HCT116 (cell line): ENCODE results near the gene SGMS1. TPM values are rescaled to one million over a fixed set of nuclear protein-coding genes. Genes with fewer than 3 reads are reported as not detected.

ENCODE experiments used
- ATAC-seq: fragments of 200-7000 bp; cut with Tn5 transposase; 2 replicates; pipeline ENCODE4 v1.9.1; 2020; ENCODE audit warnings: mild to moderate bottlenecking, moderate library complexity
- BruUV-seq: library from RNA; stranded (reverse); fragments of 400-500 nt; replicated peaks from 2 replicates; lab custom pipeline; 2021; lab: Mats Ljungman, UMichigan
- CTCF ChIA-PET: fragments of 300-600 bp; sonication (Branson Sonifier 250); formaldehyde crosslinking; loops from one replicate; lab custom pipeline; 2021; ENCODE audit warnings: antibody characterized with exemption; lab: Charles Lee
- POLR2A ChIA-PET: fragments of 300-600, 350-600 bp; sonication (Branson Sonifier 250); formaldehyde crosslinking; loops from one replicate; lab custom pipeline; 2021; ENCODE audit warnings: antibody characterized with exemption; lab: Charles Lee
- RAD21 ChIA-PET, 2 experiments: fragments of 300-600 bp; sonication (Branson Sonifier 250); formaldehyde crosslinking; loops; one replicate each; lab custom pipeline; 2023; ENCODE audit warnings: low total read pairs in 2 of 2; ENCODE audit not compliant: uncharacterized antibody in 2 of 2, unreplicated experiment in 2 of 2, low non-redundant PET in 1 of 2; lab: Charles Lee
- DNase-seq: peaks from one replicate; pipeline ENCODE4 v3.0.0-alpha.2; 2010; ENCODE audit warnings: low read depth, low spot score
- H2AFZ ChIP-seq: fragments of 200-600 bp; shearing (Covaris generic), sonication (generic); 2 replicates; pipeline ENCODE4 v1.6.1; 2017; ENCODE audit warnings: low read depth, mixed run types, mixed read lengths, antibody characterized with exemption, low read length; ENCODE audit not compliant: poor library complexity, severe bottlenecking
- H3K27ac ChIP-seq: 2 replicates; pipeline ENCODE4 v1.5.1; 2012; ENCODE audit warnings: low read depth, low read length
- H3K27me3 ChIP-seq: fragments of 200-600 bp; sonication (generic); 2 replicates; pipeline ENCODE4 v1.6.1; 2016; ENCODE audit warnings: mixed run types, low read length, mixed read lengths; ENCODE audit not compliant: insufficient read depth
- H3K36me3 ChIP-seq, 2 experiments: fragments of 200-500 bp in 1 of 2; fragments of 200-600 bp in 1 of 2; sonication (Bioruptor generic) in 1 of 2; sonication (generic) in 1 of 2; 2 replicates each; pipeline versions ENCODE4 v1.5.1 to v1.6.1; 2014 to 2016; ENCODE audit warnings: low read length in 2 of 2, inconsistent platforms in 1 of 2, mixed read lengths in 1 of 2, mixed run types in 1 of 2; ENCODE audit not compliant: insufficient read depth in 2 of 2, control insufficient read depth in 1 of 2
- H3K4me1 ChIP-seq, 2 experiments: fragments of 200-600 bp in 1 of 2; sonication (generic) in 1 of 2; 2 replicates each; pipeline versions ENCODE4 v1.5.1 to v1.6.1; 2012 to 2017; ENCODE audit warnings: low read length in 2 of 2, inconsistent platforms in 1 of 2, mild to moderate bottlenecking in 1 of 2, mixed read lengths in 1 of 2, mixed run types in 1 of 2, moderate library complexity in 1 of 2; ENCODE audit not compliant: insufficient read depth in 2 of 2, control insufficient read depth in 1 of 2
- H3K4me2 ChIP-seq: fragments of 200-600 bp; sonication (generic); 2 replicates; pipeline ENCODE4 v1.6.1; 2017; ENCODE audit warnings: mixed run types, low read length, mixed read lengths
- H3K4me3 ChIP-seq, 2 experiments: fragments of 200-600 bp in 1 of 2; sonication (generic) in 1 of 2; replicated peaks in 1 of 2; 2 replicates each; pipeline ENCODE4 v1.5.1; 2011 to 2016; ENCODE audit warnings: low read length in 2 of 2, control low read depth in 1 of 2, low read depth in 1 of 2, mild to moderate bottlenecking in 1 of 2, mixed read lengths in 1 of 2, mixed run types in 1 of 2
- H3K79me2 ChIP-seq: fragments of 200-600 bp; sonication (generic); 2 replicates; pipeline ENCODE4 v1.6.1; 2017; ENCODE audit warnings: mild to moderate bottlenecking, mixed run types, low read length, moderate library complexity, mixed read lengths; ENCODE audit not compliant: insufficient read depth
- H3K9ac ChIP-seq: fragments of 200-600 bp; sonication (generic); 2 replicates; pipeline ENCODE4 v1.6.1; 2016; ENCODE audit warnings: low read length, mixed read lengths
- H3K9me2 ChIP-seq: fragments of 200-600 bp; sonication (generic), shearing (Covaris generic); 2 replicates; pipeline ENCODE4 v1.6.1; 2017; ENCODE audit warnings: mixed run types, mild to moderate bottlenecking, moderate library complexity; ENCODE audit not compliant: insufficient read depth
- H3K9me3 ChIP-seq, 2 experiments: fragments of 200-500 bp in 1 of 2; fragments of 200-600 bp in 1 of 2; sonication (Bioruptor generic) in 1 of 2; sonication (generic) in 1 of 2; 2 replicates each; pipeline ENCODE4 v1.6.1; 2014 to 2017; ENCODE audit warnings: low read length in 2 of 2, mixed read lengths in 2 of 2, inconsistent platforms in 1 of 2, low read depth in 1 of 2, mild to moderate bottlenecking in 1 of 2, mixed run types in 1 of 2, moderate library complexity in 1 of 2; ENCODE audit not compliant: control insufficient read depth in 1 of 2, insufficient read depth in 1 of 2
- H4K20me1 ChIP-seq: fragments of 200-600 bp; sonication (generic), shearing (Covaris generic); 2 replicates; pipeline ENCODE4 v1.6.1; 2017; ENCODE audit warnings: mixed run types, mild to moderate bottlenecking, moderate library complexity; ENCODE audit not compliant: insufficient read depth
- CBX3 ChIP-seq: IDR thresholded peaks from 2 replicates; pipeline ENCODE4 v1.6.1; 2012; ENCODE audit warnings: low read depth
- CEBPB ChIP-seq: IDR thresholded peaks from 2 replicates; pipeline ENCODE4 v1.6.1; 2012; ENCODE audit warnings: low read depth
- FOSL1 ChIP-seq: IDR thresholded peaks from 2 replicates; pipeline ENCODE4 v1.6.1; 2012; ENCODE audit warnings: low read depth
- JUND ChIP-seq: IDR thresholded peaks from 2 replicates; pipeline ENCODE4 v1.6.1; 2012
- REST ChIP-seq: IDR thresholded peaks from 2 replicates; pipeline ENCODE4 v1.6.1; 2012; ENCODE audit warnings: low read depth
- SP1 ChIP-seq: IDR thresholded peaks from 2 replicates; pipeline ENCODE4 v1.6.1; 2012; ENCODE audit warnings: low read depth
- YY1 ChIP-seq: IDR thresholded peaks from 2 replicates; pipeline ENCODE4 v1.6.1; 2011; ENCODE audit warnings: low read length, low read depth, moderate library complexity, mild to moderate bottlenecking; ENCODE audit not compliant: insufficient replicate concordance; ENCODE audit errors: extremely low read depth
- intact Hi-C: fragments of 100-400 bp; cut with micrococcal nuclease; formaldehyde crosslinking; loops from 2 replicates; pipeline ENCODE4 v1.10.0; 2022
- total RNA-seq: library from RNA; stranded (reverse); gene quantifications from one replicate; pipeline ENCODE4 v1.2.1, GENCODE V29; 2021; ENCODE audit not compliant: unreplicated experiment

The SGMS1 gene
- total RNA-seq, 1 experiment from 2014 or later, result 29.1 TPM

- ChIA-PET POLR2A (no interaction called here), CTCF (no interaction called here), RAD21 (no interaction called here)
- Histone ChIP-seq H3K4me3 (no peak overlapping the region), H3K9me2 (no peaks in the 10 kb centered on the region), H3K4me1 (no peaks in the 10 kb centered on the region), H3K36me3 (no peaks in the 10 kb centered on the region), H3K9ac (no peak overlapping the region), H3K27ac (no peak overlapping the region), H3K4me2 (no peak overlapping the region), H2AFZ (no peak overlapping the region), H3K79me2 (no peaks in the 10 kb centered on the region), H3K9me3 (no peaks in the 10 kb centered on the region), H3K27me3 (no peaks in the 10 kb centered on the region), H4K20me1 (0 out of 2 replicates have a peak, but pooled peaks cover 4% of the 10 kb centered on the region)
- TF ChIP-seq CBX3 (no peak), SP1 (no peak), CEBPB (no peak), YY1 (no peak), FOSL1 (no peak), JUND (no peak), REST (no peak)
- BruUV-seq, result no TSS peak
- intact Hi-C loops, result no loop called here
- DNase-seq (no peak), ATAC-seq (no peak)
Observed at GRCh38 chr10:50439187-50439586, 184.6 kb downstream of the SGMS1 start.
